ENCODE measurements around the gene SLC25A20. TPM values are rescaled to one million over a fixed set of nuclear protein-coding genes. Genes with fewer than 3 reads are reported as not detected.

SLC25A20 gene
- polyA plus RNA-seq, 1 donor (not counting 4 experiments of a cell fraction or from before 2014, with no cell fraction given), result 22.4 TPM

GRCh38 chr3:48835650-48836366 lies 62.9 kb downstream of the SLC25A20 start:
- dilution Hi-C loops (cut with MboI; ENCODE audit: extremely low pct_ligation_motif_present, low sequenced_read_pairs), result no loop called here
- Histone ChIP-seq H2AFZ (ENCODE audit: control insufficient read depth, low read length) (no peak overlapping the region), H4K20me1 (ENCODE audit: control insufficient read depth, extremely low read depth, insufficient read depth, low read length) (no peaks in the 10 kb centered on the region), H3K4me3 (ENCODE audit: control insufficient read depth in 2 of 3, extremely low read depth in 1 of 3, insufficient read depth in 2 of 3, low read depth in 1 of 3, low read length in 3 of 3) (no peak overlapping the region), H3K79me2 (ENCODE audit: control insufficient read depth, insufficient read depth, low read length) (peaks cover 43% of the 10 kb centered on the region), H3K9me3 (ENCODE audit: control insufficient read depth, low read depth, low read length) (no peaks in the 10 kb centered on the region), H3K4me2 (ENCODE audit: control insufficient read depth, extremely low read depth, insufficient read depth, low read depth, low read length) (no peak overlapping the region), H3K36me3 (ENCODE audit: control insufficient read depth in 2 of 2, extremely low read depth in 1 of 2, insufficient read depth in 2 of 2, low read length in 2 of 2) (no peaks in the 10 kb centered on the region), H3K9ac (ENCODE audit: control insufficient read depth, extremely low read depth, insufficient read depth, low read length) (no peak overlapping the region), H3K9me1 (ENCODE audit: control insufficient read depth, extremely low read depth, insufficient read depth, low read length) (no peaks in the 10 kb centered on the region), H3K4me1 (ENCODE audit: control insufficient read depth, extremely low read depth, insufficient read depth, low read length) (no peaks in the 10 kb centered on the region), H3K27me3 (ENCODE audit: control insufficient read depth, extremely low read depth, insufficient read depth, low read length) (no peaks in the 10 kb centered on the region), H3K27ac (ENCODE audit: control insufficient read depth, insufficient read depth, low read length) (no peak overlapping the region)
- DNase-seq (ENCODE audit: low read depth, low spot score) (no peak), FAIRE-seq (no peak)
- TF ChIP-seq EZH2 (IDR thresholded peaks at IDR 0.05; ENCODE audit: low read length) (no peak), CTCF (optimal IDR thresholded peaks at IDR 0.05 in 1 of 3, IDR thresholded peaks at IDR 0.05 in 1 of 3, conservative IDR thresholded peaks at IDR 0.05 in 1 of 3; ENCODE audit: extremely low read depth in 1 of 3, insufficient read depth in 2 of 3, low read length in 3 of 3) (no peak)

- DNase-seq (ENCODE audit: low read depth, low spot score) (no peak), FAIRE-seq (no peak)
- peaks cover 45% of the 10 kb centered on the region for H3K79me2 ChIP-seq (ENCODE audit: control insufficient read depth, insufficient read depth, low read length)
- dilution Hi-C loops (cut with MboI; ENCODE audit: extremely low pct_ligation_motif_present, low sequenced_read_pairs), result no loop called here
- H3K27ac ChIP-seq (ENCODE audit: control insufficient read depth, insufficient read depth, low read length), result no peak overlapping the region
- H2AFZ ChIP-seq (ENCODE audit: control insufficient read depth, low read length), result no peak overlapping the region
- no peaks in the 10 kb centered on the region for H3K4me1 ChIP-seq (ENCODE audit: control insufficient read depth, extremely low read depth, insufficient read depth, low read length)
- no peak overlapping the region for H3K4me3 ChIP-seq (ENCODE audit: control insufficient read depth in 2 of 3, extremely low read depth in 1 of 3, insufficient read depth in 2 of 3, low read depth in 1 of 3, low read length in 3 of 3)
- H3K4me2 ChIP-seq (ENCODE audit: control insufficient read depth, extremely low read depth, insufficient read depth, low read depth, low read length), result no peak overlapping the region
- no peak overlapping the region for H3K9ac ChIP-seq (ENCODE audit: control insufficient read depth, extremely low read depth, insufficient read depth, low read length)
- no peaks in the 10 kb centered on the region for H3K27me3 ChIP-seq (ENCODE audit: control insufficient read depth, extremely low read depth, insufficient read depth, low read length)
- H3K9me3 ChIP-seq (ENCODE audit: control insufficient read depth, low read depth, low read length), result no peaks in the 10 kb centered on the region
- H4K20me1 ChIP-seq (ENCODE audit: control insufficient read depth, extremely low read depth, insufficient read depth, low read length), result no peaks in the 10 kb centered on the region
- TF ChIP-seq CTCF (optimal IDR thresholded peaks at IDR 0.05 in 1 of 3, IDR thresholded peaks at IDR 0.05 in 1 of 3, conservative IDR thresholded peaks at IDR 0.05 in 1 of 3; ENCODE audit: extremely low read depth in 1 of 3, insufficient read depth in 2 of 3, low read length in 3 of 3) (no peak), EZH2 (IDR thresholded peaks at IDR 0.05; ENCODE audit: low read length) (no peak)
- H3K36me3 ChIP-seq (ENCODE audit: control insufficient read depth in 2 of 2, extremely low read depth in 1 of 2, insufficient read depth in 2 of 2, low read length in 2 of 2), result no peaks in the 10 kb centered on the region
- no peaks in the 10 kb centered on the region for H3K9me1 ChIP-seq (ENCODE audit: control insufficient read depth, extremely low read depth, insufficient read depth, low read length)
These were observed 66.0 kb downstream of the SLC25A20 start for GRCh38 chr3:48832684-48833083.
